ENCODE measurements around the gene FAM83F.

DNA sequence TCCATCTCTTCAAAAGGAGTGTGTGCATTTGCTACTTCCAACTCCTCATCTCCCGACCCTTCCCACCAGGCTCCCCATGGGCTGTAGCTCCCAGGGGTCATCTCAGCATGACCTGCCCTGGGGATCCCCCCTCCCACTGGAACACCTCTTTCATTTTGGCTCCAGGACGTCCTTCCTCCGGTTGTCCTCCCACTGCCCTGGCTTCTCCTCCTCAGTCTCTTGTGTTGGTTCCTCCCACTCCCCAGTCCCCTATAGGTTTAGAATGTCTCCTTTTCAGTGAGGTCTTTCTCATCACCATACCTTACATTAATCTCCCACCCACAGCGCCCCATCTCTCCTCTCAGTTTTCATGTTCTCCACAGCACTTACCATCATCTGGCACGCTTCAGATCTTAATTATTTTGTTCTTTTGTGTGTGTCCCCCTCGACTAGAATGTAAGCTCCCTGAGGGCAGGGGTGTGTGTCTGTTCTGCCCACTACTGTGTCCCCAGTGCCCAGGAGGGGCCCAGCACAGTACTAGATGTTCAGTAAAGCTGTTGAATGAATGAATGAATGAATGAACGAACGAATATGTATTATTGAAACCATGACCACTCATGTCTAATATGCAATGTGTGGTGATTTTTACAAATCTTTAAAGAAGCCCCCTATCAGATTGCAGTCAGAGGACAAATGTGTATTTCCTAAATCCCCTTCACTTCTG, 36.6 kb upstream of the FAM83F start:
- TF ChIP-seq POLR2A (IDR thresholded peaks at IDR 0.05; ENCODE audit: low read length) (no peak), GATA1 (IDR thresholded peaks at IDR 0.05; ENCODE audit: low read depth, low read length) (no peak)
